D721Med (cell line): Measurements from ENCODE around the gene RER1.

Experiments
- DNase-seq: peaks from one replicate; pipeline ENCODE4 v3.0.0; 2011; ENCODE audit warnings: low spot score; ENCODE audit not compliant: insufficient read length
- FAIRE-seq: peaks from 2 replicates; lab custom pipeline; 2011; peaks lifted over from hg19 to GRCh38; lab: Jason Lieb, UNC
- CTCF ChIP-seq: IDR thresholded peaks from 2 replicates; pipeline ENCODE4 v1.5.1; 2012; ENCODE audit warnings: mild to moderate bottlenecking, control low read depth; ENCODE audit not compliant: insufficient read depth; ENCODE audit errors: missing control alignments

Gene RER1

DNA sequence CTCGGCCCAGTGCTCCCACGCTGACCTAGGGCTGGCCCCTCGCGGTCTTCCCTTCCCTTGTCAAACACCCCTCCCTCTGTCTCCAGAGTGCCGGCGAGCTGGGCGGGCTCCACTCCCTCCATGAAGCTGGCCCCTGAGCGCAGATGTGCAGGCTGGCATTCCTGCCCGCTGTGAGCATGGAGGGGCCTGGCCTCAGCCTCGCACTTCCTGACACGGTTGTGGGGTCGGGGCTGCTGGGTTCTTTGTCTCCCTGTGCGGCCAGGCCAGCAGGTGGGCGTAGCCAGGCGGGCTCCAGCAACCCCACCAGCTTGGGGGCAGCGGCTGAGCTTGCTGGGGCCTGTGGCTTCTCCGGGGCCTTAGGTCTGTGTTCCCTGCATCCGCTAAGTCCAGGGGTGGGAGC lies 34.9 kb downstream of the RER1 start:
- DNase-seq (no peak), FAIRE-seq (no peak)

DNA sequence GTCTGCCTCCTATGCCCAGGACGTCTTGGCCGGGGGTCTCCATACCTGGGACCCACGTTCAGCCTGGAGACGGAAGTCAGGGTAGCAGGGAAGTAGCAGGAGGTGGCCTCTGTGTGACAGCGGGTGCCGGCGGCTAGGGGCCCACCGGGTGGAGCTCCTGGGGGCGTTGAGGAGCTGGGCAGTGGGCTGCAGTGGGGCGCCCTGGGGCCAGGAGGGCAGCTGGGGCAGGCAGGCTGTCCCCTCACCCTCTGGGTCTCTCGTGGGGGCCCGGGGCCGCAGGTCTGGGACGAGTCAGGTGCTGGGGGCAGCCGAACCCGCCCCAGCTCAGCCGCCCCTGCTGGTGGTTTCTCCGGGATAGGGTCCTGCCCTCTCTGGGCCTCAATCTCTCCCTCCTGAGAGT lies 35.4 kb downstream of the RER1 start:
- TF ChIP-seq CTCF: no peak
- FAIRE-seq: no peak
- DNase-seq: no peak

More for the DNA sequence above, 34.9 kb downstream of the RER1 start:
- no peak for TF ChIP-seq CTCF

DNA sequence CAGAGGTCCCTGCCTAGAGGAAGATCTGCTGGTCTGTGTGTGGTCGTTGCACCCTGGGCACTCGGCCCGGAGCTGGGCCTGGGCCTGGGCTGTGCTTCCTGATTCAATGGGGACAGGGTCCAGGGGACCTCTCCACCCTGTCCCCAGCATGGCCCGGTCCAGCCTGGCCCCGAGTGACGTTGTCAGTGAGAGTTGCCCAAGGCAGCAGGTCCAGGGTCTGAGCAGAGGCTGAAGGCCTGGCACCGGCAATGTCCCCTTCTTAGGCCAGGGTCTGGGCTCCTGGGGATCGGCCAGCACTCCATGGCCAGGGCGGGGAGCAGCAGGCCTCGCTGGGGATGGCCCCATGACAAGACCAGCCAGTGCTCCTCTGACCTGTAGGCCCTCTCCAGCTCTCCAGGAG lies 36.3 kb downstream of the RER1 start:
- TF ChIP-seq CTCF: no peak
- DNase-seq (no peak), FAIRE-seq (no peak)

DNA sequence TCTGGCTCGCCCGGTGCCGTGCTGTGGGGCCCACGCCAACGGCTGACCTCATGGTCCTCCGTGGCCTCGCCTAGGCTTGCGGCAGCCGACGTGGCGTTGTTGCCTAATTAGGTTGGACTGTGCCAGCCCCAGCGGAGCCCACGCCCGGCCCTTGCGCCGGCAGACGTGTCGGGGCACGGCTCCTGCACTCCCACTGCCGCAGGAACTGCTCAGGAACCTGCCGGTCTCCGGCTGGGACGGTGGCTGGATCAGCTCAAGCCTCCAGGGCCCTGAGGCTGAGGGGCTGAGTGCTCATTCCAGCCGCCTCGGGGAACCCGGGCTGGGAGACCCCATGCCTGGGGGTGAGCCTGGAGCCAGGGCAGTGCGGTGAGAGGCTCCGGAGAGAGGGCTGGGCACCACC lies 36.8 kb downstream of the RER1 start:
- TF ChIP-seq CTCF: no peak
- DNase-seq: no peak
- FAIRE-seq: no peak

GRCh38 chr1:2429780-2430591 lies 38.3 kb downstream of the RER1 start:
- FAIRE-seq: no peak
- no peak for DNase-seq
- TF ChIP-seq CTCF: peak; percentile 5

GRCh38 chr1:2430592-2430973 lies 38.9 kb downstream of the RER1 start:
- TF ChIP-seq CTCF: no peak
- FAIRE-seq (no peak), DNase-seq (no peak)

DNA sequence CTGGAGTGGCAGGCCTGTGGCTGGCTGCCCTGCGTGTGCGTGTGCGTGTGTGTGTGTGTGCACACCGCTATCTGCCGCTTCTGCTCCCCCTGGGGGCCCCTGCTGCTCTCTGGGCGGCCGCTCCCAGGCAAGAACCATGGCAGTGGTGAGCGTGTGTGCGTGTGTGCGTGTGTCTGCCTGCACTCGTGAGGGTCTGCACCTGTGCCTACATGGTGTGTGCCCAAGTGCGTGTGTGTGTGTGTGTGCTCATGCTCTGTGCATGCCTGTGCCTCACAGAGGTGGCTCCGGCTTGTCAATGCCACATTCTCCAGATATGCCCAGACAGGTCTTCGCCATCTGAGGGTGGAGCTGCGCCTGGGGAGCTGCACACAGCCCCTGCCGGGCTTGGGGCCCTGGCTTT lies 39.5 kb downstream of the RER1 start:
- FAIRE-seq: no peak
- no peak for TF ChIP-seq CTCF
- DNase-seq: no peak
